GM19467 (cell line): ENCODE results near the gene CBFA2T3.

Experiments
- ATAC-seq: cut with Tn5 transposase; IDR thresholded peaks from one replicate; pipeline ENCODE4 v1.9.1; 2021; ENCODE audit warnings: mild to moderate bottlenecking, moderate library complexity; ENCODE audit not compliant: unreplicated experiment

The CBFA2T3 gene

DNA sequence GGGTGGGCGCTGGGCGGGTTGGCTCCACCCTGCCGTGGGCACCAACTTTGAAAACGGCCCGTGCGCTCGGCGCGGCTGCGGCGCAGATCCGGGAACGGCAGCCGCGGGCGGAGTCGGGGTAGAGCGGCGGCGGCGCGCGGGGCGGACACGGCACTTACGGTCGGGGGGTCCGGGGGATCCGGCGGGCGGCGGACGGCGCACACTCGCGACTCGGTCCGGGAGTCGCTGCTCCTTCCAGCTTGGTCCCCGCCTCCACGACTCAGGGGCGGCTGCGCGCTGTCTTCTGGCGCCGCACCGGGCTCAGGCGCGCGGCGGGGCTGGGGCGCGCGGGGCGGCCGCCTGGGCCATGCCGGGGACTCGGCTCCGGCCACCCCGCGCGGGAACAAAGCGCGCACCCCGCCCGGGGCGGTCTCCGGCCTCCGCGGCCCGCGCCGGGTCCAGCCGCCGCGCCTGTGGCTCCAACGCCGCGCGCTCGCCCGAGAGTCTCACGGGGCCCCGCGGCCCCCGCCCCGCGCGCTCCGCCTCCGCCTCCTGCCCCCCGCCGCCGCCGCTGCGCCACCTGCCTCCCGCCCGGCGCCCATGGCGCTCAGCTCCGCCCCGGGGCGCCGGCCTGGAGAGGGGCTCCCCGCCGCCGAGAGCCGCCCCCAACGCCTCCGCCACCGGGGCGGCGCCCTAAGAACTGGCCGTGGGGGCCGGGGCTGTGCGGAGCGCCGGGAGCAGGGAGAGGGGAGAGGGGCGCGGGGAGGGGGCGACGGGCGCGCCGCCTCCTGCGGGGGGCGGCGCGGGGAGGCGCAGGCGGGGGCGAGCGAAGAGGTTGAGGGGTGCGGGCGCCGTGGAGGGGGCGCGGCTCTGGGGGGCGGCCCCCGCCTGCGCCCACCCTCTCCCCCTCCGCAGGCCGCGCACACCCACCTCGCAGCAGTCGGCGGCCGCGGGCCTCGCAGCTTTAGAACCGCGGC is 35.9 kb downstream of the CBFA2T3 start:
- no peak for ATAC-seq

DNA sequence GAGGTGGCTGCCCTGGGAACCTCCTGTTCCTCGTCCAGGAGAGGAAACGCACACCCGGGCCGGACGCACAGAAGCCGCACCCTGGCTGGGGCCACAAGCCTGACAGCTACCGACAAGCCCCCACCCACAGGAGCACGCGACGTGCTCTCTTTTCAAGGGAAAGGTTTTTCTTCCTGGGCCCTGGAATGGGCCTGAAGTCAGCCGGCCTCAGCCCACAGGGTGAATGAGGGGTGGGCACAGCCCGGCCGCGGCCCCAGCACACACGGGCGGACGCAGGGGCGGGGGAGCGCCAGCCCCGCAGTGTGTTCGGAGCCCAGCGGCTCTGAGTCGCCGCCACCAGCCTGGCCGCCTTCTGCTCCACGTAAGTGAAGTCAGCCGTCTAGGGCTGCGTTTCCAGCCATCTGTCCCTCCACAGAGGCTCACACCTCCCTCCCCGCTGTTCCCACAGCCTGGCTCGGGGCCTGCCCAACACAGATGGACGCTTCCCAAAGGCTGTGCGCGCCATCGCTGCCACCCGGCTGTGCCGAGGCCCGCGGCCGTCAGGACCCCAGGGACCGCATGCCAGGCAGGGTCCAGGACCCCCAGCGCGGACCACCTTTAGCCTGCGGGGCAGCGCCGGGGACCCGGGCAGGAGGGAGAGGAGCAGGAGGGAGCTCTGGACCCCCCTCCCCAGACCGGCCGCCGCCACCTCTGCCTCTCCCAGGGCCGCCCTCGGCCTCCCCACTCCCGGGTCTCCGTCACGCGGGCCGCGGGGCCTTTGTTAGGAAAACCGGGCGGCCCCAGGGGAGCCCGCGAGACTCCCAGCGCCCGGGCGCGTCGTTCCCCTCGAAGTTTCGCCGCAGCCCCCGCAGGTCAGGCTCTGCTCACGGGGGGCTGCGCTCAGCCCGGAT is 36.8 kb downstream of the CBFA2T3 start:
- no peak for ATAC-seq

DNA sequence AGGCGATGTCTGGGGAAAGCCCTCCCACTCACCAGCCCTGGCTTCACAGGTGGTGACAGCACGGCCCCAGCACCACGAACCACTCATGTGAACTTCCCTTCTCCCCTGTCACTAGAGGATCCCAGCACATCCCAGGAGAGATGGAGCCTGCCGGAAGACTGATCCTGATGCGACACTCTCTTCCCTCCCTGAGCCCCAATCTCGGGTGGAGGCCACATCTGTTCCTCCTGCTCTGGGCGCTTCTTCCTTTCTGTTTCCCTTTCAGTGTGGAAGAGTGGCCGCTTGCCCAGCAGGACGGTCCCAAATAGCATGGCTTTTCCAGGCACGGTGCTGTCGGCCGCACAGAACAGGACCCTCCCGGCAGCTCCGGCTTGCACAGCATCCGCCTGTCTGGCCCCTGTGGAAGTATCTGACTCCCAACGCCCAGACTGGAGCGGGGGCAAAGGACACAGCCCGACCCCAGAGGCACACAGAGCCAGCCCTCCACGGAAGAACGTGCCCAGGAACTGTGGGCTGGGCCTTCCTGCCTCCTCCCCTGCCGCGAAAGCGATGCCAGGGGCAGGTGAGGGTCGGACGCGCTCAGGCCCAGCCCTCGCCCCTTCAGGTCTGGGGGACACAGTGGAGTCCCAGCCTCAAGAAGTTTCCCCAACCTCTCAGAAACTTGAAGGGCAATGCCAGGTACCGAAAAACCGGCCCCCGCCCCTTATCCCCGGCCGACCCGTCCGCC is 37.6 kb downstream of the CBFA2T3 start:
- no peak for ATAC-seq

DNA sequence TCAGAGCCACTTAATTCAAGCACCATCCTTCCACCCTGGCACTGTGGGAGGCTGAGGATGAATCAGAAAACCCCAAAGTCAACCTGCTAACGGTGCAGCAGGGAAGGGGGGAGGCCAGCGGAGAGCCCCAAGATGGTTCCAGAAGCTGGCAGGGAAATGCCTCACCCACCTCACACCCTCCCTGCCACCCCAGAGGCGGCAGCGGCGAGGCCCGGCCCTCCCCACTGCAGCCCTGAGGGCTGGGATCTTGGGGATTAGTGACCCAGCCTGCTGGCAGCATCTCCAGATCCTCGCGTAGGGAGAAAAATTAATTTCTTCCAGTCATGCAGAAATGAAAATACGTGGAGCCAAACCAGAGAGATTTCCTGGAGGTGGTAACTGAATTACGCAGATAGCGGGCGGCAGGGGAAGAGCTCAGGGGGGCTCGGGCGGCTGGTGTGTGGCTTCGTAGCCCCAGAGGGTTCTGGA is 38.2 kb downstream of the CBFA2T3 start:
- no peak for ATAC-seq

GRCh38 chr16:88938119-88938776 is 38.8 kb downstream of the CBFA2T3 start:
- ATAC-seq, result no peak

DNA sequence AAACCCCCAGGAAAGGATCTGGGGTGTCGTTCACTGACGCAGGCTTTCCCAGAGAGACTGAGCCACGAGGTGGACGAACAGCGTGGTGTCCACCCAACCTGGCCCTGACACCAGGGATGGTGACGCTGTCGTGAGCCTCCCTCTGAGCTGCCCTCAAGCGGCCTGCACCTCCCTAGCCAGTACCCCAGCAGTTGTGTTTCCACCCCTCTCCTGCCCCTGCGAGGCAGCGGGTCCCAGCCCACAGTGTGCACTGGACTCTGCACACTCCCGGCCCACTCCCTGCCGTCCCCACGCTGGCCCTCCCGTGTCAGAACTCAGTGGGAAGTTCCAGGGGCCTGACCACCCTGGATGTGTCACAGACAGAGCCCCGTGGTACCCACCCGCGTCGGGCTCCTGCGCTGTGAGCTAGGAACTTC is 39.8 kb downstream of the CBFA2T3 start:
- ATAC-seq, result no peak

GRCh38 chr16:88936556-88937205 is 40.3 kb downstream of the CBFA2T3 start:
- ATAC-seq, result no peak

DNA sequence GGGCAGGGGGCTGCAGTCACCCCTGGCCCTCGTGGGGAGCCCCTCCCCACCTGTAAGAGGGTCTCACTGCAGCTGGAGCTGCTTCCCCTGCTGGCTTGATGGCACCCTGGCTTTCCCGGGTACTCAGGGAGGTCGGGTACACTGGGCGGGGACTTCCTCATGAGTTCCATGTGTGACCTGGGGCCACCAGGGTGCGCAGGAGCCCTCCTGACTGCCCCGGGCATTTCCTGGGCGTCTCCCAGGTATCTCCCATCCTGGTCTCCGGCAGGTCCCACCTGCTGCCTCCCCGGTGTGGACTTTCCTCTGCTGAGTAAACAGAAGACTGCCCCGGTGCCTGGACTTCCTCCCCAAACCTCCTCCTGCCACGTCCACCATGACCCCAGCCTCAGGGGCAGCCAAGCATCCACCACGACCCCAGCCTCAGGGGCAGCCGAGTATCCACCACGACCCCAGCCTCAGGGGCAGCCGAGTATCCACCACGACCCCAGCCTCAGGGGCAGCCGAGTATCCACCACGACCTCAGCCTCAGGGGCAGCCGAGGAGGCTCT is 40.9 kb downstream of the CBFA2T3 start:
- no peak for ATAC-seq

- no peak for ATAC-seq
These were observed 42.8 kb downstream of the CBFA2T3 start for GRCh38 chr16:88934066-88934667.

DNA sequence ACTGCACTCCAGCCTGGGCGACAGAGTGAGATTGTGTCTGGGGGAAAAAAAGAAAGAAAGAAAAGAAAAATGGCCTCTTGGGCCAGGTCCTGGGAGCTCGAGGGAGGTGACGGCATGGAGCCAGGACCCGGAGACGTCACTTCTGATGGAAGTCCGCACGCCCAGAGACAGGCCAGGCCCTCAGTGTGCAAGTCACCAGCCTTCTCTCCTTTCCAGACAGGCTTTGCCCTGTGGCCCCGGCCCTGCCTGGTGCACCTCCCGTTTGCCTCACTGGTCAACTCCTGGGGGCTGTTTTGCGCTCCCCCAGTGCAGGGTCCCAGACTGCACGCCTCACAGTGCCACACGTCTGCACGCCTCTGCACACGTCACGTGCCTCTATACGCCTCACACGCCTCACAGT is 44.1 kb downstream of the CBFA2T3 start:
- ATAC-seq, result no peak

GRCh38 chr16:88931936-88932335 is 45.1 kb downstream of the CBFA2T3 start:
- ATAC-seq, result no peak

DNA sequence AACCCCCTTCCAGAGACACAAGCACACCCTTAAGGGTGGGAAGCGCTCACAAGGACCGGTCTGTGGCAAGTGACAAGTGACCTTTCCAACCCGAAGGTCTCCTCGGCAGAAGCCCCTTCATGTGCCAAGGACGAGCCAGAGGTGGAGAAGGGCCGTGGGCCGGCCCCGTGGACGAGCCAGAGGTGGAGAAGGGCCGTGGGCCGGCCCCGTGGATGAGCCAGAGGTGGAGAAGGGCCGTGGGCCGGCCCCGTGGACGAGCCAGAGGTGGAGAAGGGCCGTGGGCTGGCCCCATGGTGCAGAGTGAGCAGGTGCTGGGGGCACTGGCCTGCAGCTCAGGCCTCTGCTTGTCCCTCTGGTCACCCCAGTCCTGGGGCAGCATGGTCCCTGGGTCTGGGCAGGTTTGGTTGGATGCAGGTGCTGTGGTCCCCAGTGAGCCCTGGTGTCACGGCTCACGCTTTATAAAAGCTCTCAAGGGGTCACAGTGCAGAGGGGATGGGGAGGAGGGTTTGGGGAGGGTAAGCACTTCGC is 45.6 kb downstream of the CBFA2T3 start:
- ATAC-seq, result no peak

DNA sequence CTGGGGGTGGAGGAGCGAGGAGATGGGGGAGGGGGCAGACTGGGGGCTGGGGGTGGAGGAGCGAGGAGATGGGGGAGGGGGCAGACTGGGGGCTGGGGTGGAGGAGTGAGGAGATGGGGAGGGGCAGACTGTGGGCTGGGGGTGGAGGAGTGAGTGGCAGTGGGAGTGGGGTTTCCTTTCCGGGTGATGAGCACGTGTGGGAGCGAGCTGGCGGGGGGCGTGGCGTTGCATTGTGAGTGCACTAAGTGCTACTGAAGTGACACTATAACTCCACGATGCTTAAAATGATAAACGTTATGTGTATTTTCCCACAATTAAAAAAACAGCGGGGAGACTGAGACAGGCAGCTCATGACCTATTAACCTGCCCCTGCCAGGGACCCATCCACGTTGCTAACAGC is 46.3 kb downstream of the CBFA2T3 start:
- ATAC-seq, result no peak

- ATAC-seq, result no peak
These were observed 47.9 kb downstream of the CBFA2T3 start for GRCh38 chr16:88929091-88929445.

GRCh38 chr16:88928405-88929090 is 48.5 kb downstream of the CBFA2T3 start:
- no peak for ATAC-seq

- no peak for ATAC-seq
These were observed 49.3 kb downstream of the CBFA2T3 start for GRCh38 chr16:88927661-88928060.

DNA sequence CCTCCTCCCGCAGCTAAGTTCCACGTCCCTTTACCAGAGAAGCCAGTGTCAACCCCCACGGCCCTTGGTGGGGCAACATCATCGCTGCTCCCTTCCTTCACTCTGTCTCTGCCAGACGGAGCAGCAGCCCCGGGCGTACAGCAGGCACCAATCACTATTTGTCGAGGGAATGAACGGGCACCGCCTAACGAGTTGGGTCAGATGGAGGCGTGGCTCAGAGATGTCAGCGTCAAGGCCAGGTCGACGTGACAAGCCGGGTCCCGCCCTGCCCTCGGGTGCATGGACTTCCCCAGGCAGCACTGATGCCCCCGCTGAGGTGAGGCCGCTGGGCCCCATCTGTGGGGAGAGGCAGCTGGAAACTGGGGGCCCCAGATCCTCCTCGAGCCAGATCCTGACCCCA is 50.0 kb downstream of the CBFA2T3 start:
- no peak for ATAC-seq

- ATAC-seq, result no peak
These were observed 50.5 kb downstream of the CBFA2T3 start for GRCh38 chr16:88926374-88926990.
